NT2/D1 (cell line): Measurements from ENCODE around the gene TOP2B.

Source experiments
- DNase-seq: peaks from one replicate; pipeline ENCODE4 v3.0.0-alpha.2; 2011; ENCODE audit warnings: low read depth, low spot score
- H3K27me3 ChIP-seq: 2 replicates; pipeline ENCODE4 v1.6.0; 2011; ENCODE audit warnings: mild to moderate bottlenecking; ENCODE audit not compliant: insufficient read length, insufficient read depth
- H3K36me3 ChIP-seq: 2 replicates; pipeline ENCODE4 v1.6.1; 2011; ENCODE audit warnings: mild to moderate bottlenecking, low read length, mixed read lengths; ENCODE audit not compliant: insufficient read depth, insufficient read length
- H3K4me1 ChIP-seq: 2 replicates; pipeline ENCODE4 v1.5.1; 2011; ENCODE audit not compliant: insufficient read depth, insufficient read length
- H3K4me3 ChIP-seq: 2 replicates; pipeline ENCODE4 v1.5.1; 2011; ENCODE audit warnings: low read depth; ENCODE audit not compliant: insufficient read length
- H3K9ac ChIP-seq: 2 replicates; pipeline ENCODE4 v1.6.0; 2011; ENCODE audit warnings: low read depth; ENCODE audit not compliant: insufficient read length
- H3K9me3 ChIP-seq: 2 replicates; pipeline ENCODE4 v1.5.1; 2011; ENCODE audit warnings: mild to moderate bottlenecking, low read length; ENCODE audit not compliant: insufficient read depth
- SUZ12 ChIP-seq: IDR thresholded peaks from 2 replicates; pipeline ENCODE4 v1.6.1; 2011; ENCODE audit not compliant: insufficient read length, insufficient read depth; ENCODE audit errors: extremely low read depth
- YY1 ChIP-seq: IDR thresholded peaks from 2 replicates; pipeline ENCODE4 v1.6.1; 2011; ENCODE audit not compliant: insufficient read length, insufficient read depth
- ZNF274 ChIP-seq: IDR thresholded peaks from 2 replicates; pipeline ENCODE4 v1.6.1; 2011; ENCODE audit warnings: mild to moderate bottlenecking, low read depth, low read length

The TOP2B gene, protein sequence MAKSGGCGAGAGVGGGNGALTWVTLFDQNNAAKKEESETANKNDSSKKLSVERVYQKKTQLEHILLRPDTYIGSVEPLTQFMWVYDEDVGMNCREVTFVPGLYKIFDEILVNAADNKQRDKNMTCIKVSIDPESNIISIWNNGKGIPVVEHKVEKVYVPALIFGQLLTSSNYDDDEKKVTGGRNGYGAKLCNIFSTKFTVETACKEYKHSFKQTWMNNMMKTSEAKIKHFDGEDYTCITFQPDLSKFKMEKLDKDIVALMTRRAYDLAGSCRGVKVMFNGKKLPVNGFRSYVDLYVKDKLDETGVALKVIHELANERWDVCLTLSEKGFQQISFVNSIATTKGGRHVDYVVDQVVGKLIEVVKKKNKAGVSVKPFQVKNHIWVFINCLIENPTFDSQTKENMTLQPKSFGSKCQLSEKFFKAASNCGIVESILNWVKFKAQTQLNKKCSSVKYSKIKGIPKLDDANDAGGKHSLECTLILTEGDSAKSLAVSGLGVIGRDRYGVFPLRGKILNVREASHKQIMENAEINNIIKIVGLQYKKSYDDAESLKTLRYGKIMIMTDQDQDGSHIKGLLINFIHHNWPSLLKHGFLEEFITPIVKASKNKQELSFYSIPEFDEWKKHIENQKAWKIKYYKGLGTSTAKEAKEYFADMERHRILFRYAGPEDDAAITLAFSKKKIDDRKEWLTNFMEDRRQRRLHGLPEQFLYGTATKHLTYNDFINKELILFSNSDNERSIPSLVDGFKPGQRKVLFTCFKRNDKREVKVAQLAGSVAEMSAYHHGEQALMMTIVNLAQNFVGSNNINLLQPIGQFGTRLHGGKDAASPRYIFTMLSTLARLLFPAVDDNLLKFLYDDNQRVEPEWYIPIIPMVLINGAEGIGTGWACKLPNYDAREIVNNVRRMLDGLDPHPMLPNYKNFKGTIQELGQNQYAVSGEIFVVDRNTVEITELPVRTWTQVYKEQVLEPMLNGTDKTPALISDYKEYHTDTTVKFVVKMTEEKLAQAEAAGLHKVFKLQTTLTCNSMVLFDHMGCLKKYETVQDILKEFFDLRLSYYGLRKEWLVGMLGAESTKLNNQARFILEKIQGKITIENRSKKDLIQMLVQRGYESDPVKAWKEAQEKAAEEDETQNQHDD (N-terminal part only)

GRCh38 chr3:25664812-25665314 lies at the start of gene TOP2B:
Gene TOP2B (minus strand): TSS chr3:25664907. CDS start chr3:25664297, 610 bp downstream.
- no peaks in the 10 kb centered on the region for H3K36me3 ChIP-seq
- peak; percentile 96 for DNase-seq
- H3K9ac ChIP-seq = peak within 1 kb of the TSS; percentile 90
- no peaks in the 10 kb centered on the region for H3K27me3 ChIP-seq
- H3K4me3 ChIP-seq = peak within 1 kb of the TSS; percentile 84
- TF ChIP-seq ZNF274 (no peak), SUZ12 (no peak), YY1 (no peak)
- no peaks in the 10 kb centered on the region for H3K4me1 ChIP-seq
- H3K9me3 ChIP-seq = no peaks in the 10 kb centered on the region

GRCh38 chr3:25713341-25713985 lies 48.8 kb upstream of the TOP2B start:
- no peak for DNase-seq
- Histone ChIP-seq H3K9me3 (no peaks in the 10 kb centered on the region), H3K4me3 (no peak overlapping the region), H3K9ac (no peak overlapping the region), H3K36me3 (no peaks in the 10 kb centered on the region), H3K4me1 (no peaks in the 10 kb centered on the region), H3K27me3 (no peaks in the 10 kb centered on the region)
- no peak for TF ChIP-seq SUZ12
- TF ChIP-seq ZNF274 = no peak
- TF ChIP-seq YY1 = no peak

DNA sequence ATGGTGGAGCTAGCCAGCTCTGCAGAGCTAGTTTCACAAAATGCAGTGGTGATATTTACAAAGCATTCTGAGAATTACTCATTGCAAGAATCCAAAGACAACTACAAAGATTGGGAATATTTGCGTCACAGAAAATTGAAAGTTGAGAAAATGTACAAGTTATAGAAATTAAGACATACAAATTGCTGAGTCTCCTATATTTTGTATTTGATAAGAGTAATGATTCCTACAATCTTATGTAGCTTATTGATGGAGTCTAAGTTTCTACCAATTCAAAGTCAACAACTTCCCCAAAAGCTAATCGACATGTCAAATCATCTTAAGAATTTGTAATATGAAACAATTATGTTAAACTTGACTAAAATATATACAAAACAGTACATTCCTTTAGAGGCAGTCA lies 46.4 kb upstream of the TOP2B start:
- no peaks in the 10 kb centered on the region for H3K36me3 ChIP-seq
- no peaks in the 10 kb centered on the region for H3K4me1 ChIP-seq
- no peak overlapping the region for H3K9ac ChIP-seq
- TF ChIP-seq YY1 (no peak), ZNF274 (no peak), SUZ12 (no peak)
- no peaks in the 10 kb centered on the region for H3K27me3 ChIP-seq
- no peaks in the 10 kb centered on the region for H3K9me3 ChIP-seq
- DNase-seq = no peak
- no peak overlapping the region for H3K4me3 ChIP-seq

DNA sequence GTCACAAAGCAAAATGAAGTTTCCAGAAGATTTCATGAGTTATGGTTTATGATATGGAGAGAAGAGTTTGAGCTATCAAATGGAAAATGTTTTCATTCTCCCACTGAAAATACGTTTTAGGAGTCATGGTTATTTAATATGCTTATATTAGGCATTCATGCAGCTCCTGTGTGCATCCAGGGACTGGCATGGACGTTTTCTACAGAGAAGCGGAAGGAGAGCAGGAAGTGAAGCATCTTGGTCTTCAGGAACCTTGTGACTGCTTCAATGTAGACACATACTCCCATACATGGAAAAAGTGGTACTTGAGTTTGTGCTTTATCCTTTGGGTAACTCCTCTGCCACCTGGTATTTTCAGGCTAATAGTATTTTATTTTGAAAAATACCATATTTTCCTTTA lies 43.3 kb upstream of the TOP2B start:
- TF ChIP-seq SUZ12 (no peak), YY1 (no peak), ZNF274 (no peak)
- no peak overlapping the region for H3K9ac ChIP-seq
- H3K4me1 ChIP-seq = no peaks in the 10 kb centered on the region
- no peak for DNase-seq
- H3K4me3 ChIP-seq = no peak overlapping the region
- no peaks in the 10 kb centered on the region for H3K36me3 ChIP-seq
- H3K27me3 ChIP-seq = no peaks in the 10 kb centered on the region
- H3K9me3 ChIP-seq = no peaks in the 10 kb centered on the region

DNA sequence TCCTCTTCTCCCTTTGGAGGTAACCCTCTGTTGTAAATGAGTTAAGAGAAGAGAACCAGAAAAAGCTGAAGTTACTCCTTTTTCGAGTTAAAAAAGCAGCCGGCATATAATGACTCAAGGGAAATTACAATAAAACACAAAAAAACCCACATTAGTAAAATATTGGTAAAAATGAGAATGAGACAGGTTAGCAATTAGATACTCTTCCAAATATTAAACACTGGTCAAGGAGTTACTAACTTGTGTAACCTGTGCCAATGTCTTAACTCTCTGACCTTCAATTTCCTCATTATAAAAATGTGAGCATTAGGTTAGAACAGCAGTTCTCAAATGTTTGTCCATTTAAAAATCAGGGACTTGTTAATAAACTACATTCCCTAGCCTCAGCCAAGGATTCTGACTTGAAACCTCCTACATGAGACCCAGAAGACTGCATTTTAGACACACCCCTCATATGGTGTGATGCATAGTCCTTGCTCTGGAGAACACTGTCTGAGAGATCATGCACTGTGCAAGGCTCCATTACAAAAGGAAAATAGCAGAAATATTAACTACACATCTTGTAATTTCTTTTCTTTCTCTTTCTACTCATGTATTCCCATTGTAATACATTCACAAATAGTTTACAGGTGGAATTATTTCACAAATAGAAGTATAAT lies 42.7 kb upstream of the TOP2B start:
- TF ChIP-seq SUZ12 = no peak
- no peak for TF ChIP-seq YY1
- no peak for TF ChIP-seq ZNF274
- no peaks in the 10 kb centered on the region for H3K9me3 ChIP-seq
- no peak overlapping the region for H3K9ac ChIP-seq
- DNase-seq = no peak
- no peaks in the 10 kb centered on the region for H3K27me3 ChIP-seq
- H3K36me3 ChIP-seq = no peaks in the 10 kb centered on the region
- H3K4me3 ChIP-seq = no peak overlapping the region
- H3K4me1 ChIP-seq = no peaks in the 10 kb centered on the region

DNA sequence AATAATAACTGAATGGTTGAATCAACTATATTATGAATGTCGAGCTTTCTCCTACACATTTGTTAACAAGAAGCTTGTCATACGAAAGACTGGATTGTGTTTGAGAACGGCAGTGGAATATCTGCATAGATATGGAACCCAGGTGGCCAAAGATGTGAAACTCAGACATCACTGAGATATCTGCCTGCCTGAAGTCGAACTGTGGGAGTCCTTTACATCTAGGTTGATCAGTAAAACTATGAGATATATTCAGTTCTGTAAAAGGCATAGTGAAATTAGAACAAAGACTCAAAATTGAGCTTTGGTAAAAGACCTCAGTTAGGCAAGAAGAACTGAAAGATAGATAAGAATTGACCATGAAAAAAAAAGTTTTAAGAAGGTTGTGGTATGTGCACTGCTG lies 41.5 kb upstream of the TOP2B start:
- no peaks in the 10 kb centered on the region for H3K4me1 ChIP-seq
- H3K36me3 ChIP-seq = no peaks in the 10 kb centered on the region
- no peak overlapping the region for H3K9ac ChIP-seq
- DNase-seq = no peak
- no peaks in the 10 kb centered on the region for H3K27me3 ChIP-seq
- H3K9me3 ChIP-seq = no peaks in the 10 kb centered on the region
- TF ChIP-seq ZNF274 (no peak), YY1 (no peak), SUZ12 (no peak)
- H3K4me3 ChIP-seq = no peak overlapping the region
